ENCODE data around the gene KRT222. TPM values are rescaled to one million over a fixed set of nuclear protein-coding genes. Genes with fewer than 3 reads are reported as not detected.

Gene KRT222
- total RNA-seq, 1 experiment from 2014 or later = not detected

- Histone ChIP-seq H3K4me1 (ENCODE audit: insufficient read depth, low read length) (no peaks in the 10 kb centered on the region), H3K9ac (ENCODE audit: low read length) (no peak overlapping the region), H3K9me2 (replicated peaks; ENCODE audit: low read length) (no peaks in the 10 kb centered on the region), H3K4me3 (ENCODE audit: low read length) (no peak overlapping the region), H3K79me2 (ENCODE audit: low read length) (no peaks in the 10 kb centered on the region), H3K36me3 (ENCODE audit: low read depth, low read length) (peaks cover 50% of the 10 kb centered on the region), H3K4me2 (ENCODE audit: low read length) (no peak overlapping the region), H3K27ac (ENCODE audit: low read length) (no peak overlapping the region), H3K27me3 (ENCODE audit: low read length) (no peaks in the 10 kb centered on the region), H4K20me1 (ENCODE audit: low read length) (no peaks in the 10 kb centered on the region), H3F3A (ENCODE audit: low read length, unreplicated experiment) (no peaks in the 10 kb centered on the region), H3K9me3 (ENCODE audit: low read length) (no peaks in the 10 kb centered on the region), H2AFZ (ENCODE audit: low read length) (no peak overlapping the region)
- CTCF ChIA-PET = no interaction called here
- no TSS peak for BruUV-seq (replicated peaks)
- intact Hi-C loops (cut with micrococcal nuclease) = no loop called here
- TF ChIP-seq EZH2 (IDR thresholded peaks at IDR 0.05; ENCODE audit: low read length, unreplicated experiment) (no peak), EZH2phosphoT487 (IDR thresholded peaks at IDR 0.05; ENCODE audit: borderline replicate concordance, low read length) (no peak)
- TF ChIP-seq, protein P1, sequence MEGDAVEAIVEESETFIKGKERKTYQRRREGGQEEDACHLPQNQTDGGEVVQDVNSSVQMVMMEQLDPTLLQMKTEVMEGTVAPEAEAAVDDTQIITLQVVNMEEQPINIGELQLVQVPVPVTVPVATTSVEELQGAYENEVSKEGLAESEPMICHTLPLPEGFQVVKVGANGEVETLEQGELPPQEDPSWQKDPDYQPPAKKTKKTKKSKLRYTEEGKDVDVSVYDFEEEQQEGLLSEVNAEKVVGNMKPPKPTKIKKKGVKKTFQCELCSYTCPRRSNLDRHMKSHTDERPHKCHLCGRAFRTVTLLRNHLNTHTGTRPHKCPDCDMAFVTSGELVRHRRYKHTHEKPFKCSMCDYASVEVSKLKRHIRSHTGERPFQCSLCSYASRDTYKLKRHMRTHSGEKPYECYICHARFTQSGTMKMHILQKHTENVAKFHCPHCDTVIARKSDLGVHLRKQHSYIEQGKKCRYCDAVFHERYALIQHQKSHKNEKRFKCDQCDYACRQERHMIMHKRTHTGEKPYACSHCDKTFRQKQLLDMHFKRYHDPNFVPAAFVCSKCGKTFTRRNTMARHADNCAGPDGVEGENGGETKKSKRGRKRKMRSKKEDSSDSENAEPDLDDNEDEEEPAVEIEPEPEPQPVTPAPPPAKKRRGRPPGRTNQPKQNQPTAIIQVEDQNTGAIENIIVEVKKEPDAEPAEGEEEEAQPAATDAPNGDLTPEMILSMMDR (conservative IDR thresholded peaks at IDR 0.05; ENCODE audit: low read depth, low read length) = no peak
- DNase-seq = no peak
- ATAC-seq = no peak
- POLR2A ChIA-PET (ENCODE audit: unreplicated experiment) = interaction anchor here (0.6 kb wide), 1 partner anchor 56 kb away, joined by 5 read pairs; no protein-coding TSS in a partner anchor
These were observed 35.1 kb downstream of the KRT222 start for GRCh38 chr17:40629842-40630241.

DNA sequence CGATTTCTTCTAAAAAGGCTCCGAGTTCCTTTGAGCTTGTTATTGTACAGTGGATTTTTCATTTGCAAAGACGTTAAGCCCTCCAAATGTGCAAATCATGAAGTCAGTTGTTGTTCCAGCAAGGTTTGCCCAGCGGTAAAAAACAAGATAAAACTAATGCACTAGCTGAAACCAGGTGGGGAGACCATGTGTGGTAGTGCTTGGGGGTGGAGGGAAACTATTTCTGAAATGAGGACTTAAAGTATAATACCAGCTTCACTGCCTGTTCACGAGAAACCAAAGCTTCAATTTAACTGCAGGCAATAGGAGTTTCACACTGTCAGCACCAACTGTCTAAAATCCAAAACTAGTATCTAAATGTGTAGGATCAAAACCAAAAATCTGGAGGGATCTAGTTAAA is 39.7 kb downstream of the KRT222 start:
- BruUV-seq (replicated peaks) = no TSS peak
- CTCF ChIA-PET = no interaction called here
- H2AFZ ChIP-seq (ENCODE audit: low read length) = no peak overlapping the region

More for the DNA sequence above, 39.7 kb downstream of the KRT222 start:
- TF ChIP-seq, protein P1 (conservative IDR thresholded peaks at IDR 0.05; ENCODE audit: low read depth, low read length) = no peak
- TF ChIP-seq EZH2 (IDR thresholded peaks at IDR 0.05; ENCODE audit: low read length, unreplicated experiment) (no peak), EZH2phosphoT487 (IDR thresholded peaks at IDR 0.05; ENCODE audit: borderline replicate concordance, low read length) (no peak)
- intact Hi-C loops (cut with micrococcal nuclease) = no loop called here
- Histone ChIP-seq H3K9ac (ENCODE audit: low read length) (no peak overlapping the region), H4K20me1 (ENCODE audit: low read length) (no peaks in the 10 kb centered on the region), H3K4me2 (ENCODE audit: low read length) (no peak overlapping the region), H3K27me3 (ENCODE audit: low read length) (no peaks in the 10 kb centered on the region), H3K36me3 (ENCODE audit: low read depth, low read length) (peaks cover 20% of the 10 kb centered on the region), H3F3A (ENCODE audit: low read length, unreplicated experiment) (no peaks in the 10 kb centered on the region), H3K27ac (ENCODE audit: low read length) (no peak overlapping the region), H3K4me3 (ENCODE audit: low read length) (no peak overlapping the region), H3K9me2 (replicated peaks; ENCODE audit: low read length) (no peaks in the 10 kb centered on the region), H3K9me3 (ENCODE audit: low read length) (no peaks in the 10 kb centered on the region), H3K4me1 (ENCODE audit: insufficient read depth, low read length) (no peaks in the 10 kb centered on the region), H3K79me2 (ENCODE audit: low read length) (no peaks in the 10 kb centered on the region)
- DNase-seq (no peak), ATAC-seq (no peak)
- POLR2A ChIA-PET (ENCODE audit: unreplicated experiment) = interaction anchor here (0.8 kb wide), 1 partner anchor 22 kb away, joined by 4 read pairs; no protein-coding TSS in a partner anchor
